GM18508 (cell line): ENCODE measurements around the gene SERINC4.
"Not testable (repeated sequence)": the region's sequence is repeated elsewhere in the genome, so short reads cannot be mapped to it uniquely, and the experiment has no call there.

Experiments
- ATAC-seq: cut with Tn5 transposase; IDR thresholded peaks from one replicate; pipeline ENCODE4 v1.9.1; 2021; ENCODE audit warnings: moderate number of reproducible peaks; ENCODE audit not compliant: insufficient read depth, unreplicated experiment

SERINC4 gene

GRCh38 chr15:43763819-43764446, 36.1 kb downstream of the SERINC4 start:
- ATAC-seq: no peak

GRCh38 chr15:43762824-43763223, 37.2 kb downstream of the SERINC4 start:
- ATAC-seq: no peak

GRCh38 chr15:43751885-43752284, 48.1 kb downstream of the SERINC4 start:
- ATAC-seq: no peak

GRCh38 chr15:43749690-43750345, 50.2 kb downstream of the SERINC4 start:
- peak; percentile 37 for ATAC-seq

- no peak for ATAC-seq
Observed at GRCh38 chr15:43748376-43748775, 51.6 kb downstream of the SERINC4 start.

- not testable (repeated sequence) for ATAC-seq
Observed at GRCh38 chr15:43746903-43747309, 53.1 kb downstream of the SERINC4 start.

- ATAC-seq: not testable (repeated sequence)
Observed at GRCh38 chr15:43746245-43746902, 53.6 kb downstream of the SERINC4 start, which contains the start of gene PDIA3. Gene PDIA3 (plus strand): TSS chr15:43746438. CDS start chr15:43746540, 102 bp downstream.
